H9 (cell line): Measurements from ENCODE around the gene TRAPPC14. TPM values are rescaled to one million over a fixed set of nuclear protein-coding genes. Genes with fewer than 3 reads are reported as not detected.

Experiments used
- DNase-seq: peaks from one replicate; pipeline ENCODE4 v3.0.0-alpha.2; 2017
- H2AFZ ChIP-seq: one replicate; pipeline ENCODE4 v1.6.1; 2013; ENCODE audit warnings: mild to moderate bottlenecking, low read length, control low read depth, moderate library complexity
- H2AK5ac ChIP-seq: 2 replicates; pipeline ENCODE4 v1.6.1; 2013; ENCODE audit warnings: low read length, control low read depth, mixed read lengths; ENCODE audit not compliant: insufficient read length
- H2BK120ac ChIP-seq: one replicate; pipeline ENCODE4 v1.6.1; 2013; ENCODE audit warnings: low read depth, mild to moderate bottlenecking, low read length, control low read depth, inconsistent platforms; ENCODE audit not compliant: poor library complexity, severe bottlenecking
- H2BK12ac ChIP-seq: 2 replicates; pipeline ENCODE4 v1.6.1; 2013; ENCODE audit warnings: low read length, control low read depth, mixed read lengths, low read depth; ENCODE audit not compliant: insufficient read length
- H2BK15ac ChIP-seq: 2 replicates; pipeline ENCODE4 v1.6.1; 2013; ENCODE audit warnings: low read depth, low read length, control low read depth
- H2BK20ac ChIP-seq: one replicate; pipeline ENCODE4 v1.6.1; 2013; ENCODE audit warnings: low read depth, mild to moderate bottlenecking, low read length, control low read depth, inconsistent platforms; ENCODE audit not compliant: poor library complexity, severe bottlenecking
- H2BK5ac ChIP-seq: 2 replicates; pipeline ENCODE4 v1.6.1; 2013; ENCODE audit warnings: low read length, control low read depth, mixed read lengths; ENCODE audit not compliant: insufficient read length
- H3K14ac ChIP-seq: 2 replicates; pipeline ENCODE4 v1.6.1; 2013; ENCODE audit warnings: low read length, control low read depth; ENCODE audit not compliant: insufficient read depth
- H3K18ac ChIP-seq: 2 replicates; pipeline ENCODE4 v1.6.1; 2013; ENCODE audit warnings: low read depth, mild to moderate bottlenecking, mixed read lengths, low read length, control low read depth; ENCODE audit not compliant: insufficient read length
- H3K23ac ChIP-seq: 2 replicates; pipeline ENCODE4 v1.6.1; 2013; ENCODE audit warnings: low read length, control low read depth, mixed read lengths, low read depth; ENCODE audit not compliant: insufficient read length
- H3K23me2 ChIP-seq: 2 replicates; pipeline ENCODE4 v1.6.1; 2013; ENCODE audit warnings: low read depth, mild to moderate bottlenecking, mixed read lengths, low read length, control low read depth; ENCODE audit not compliant: insufficient read length, poor library complexity, severe bottlenecking
- H3K27ac ChIP-seq: 2 replicates; pipeline ENCODE4 v1.5.1; 2013; ENCODE audit warnings: low read length, control low read depth, mixed read lengths, low read depth; ENCODE audit not compliant: insufficient read length
- H3K27me3 ChIP-seq: 2 replicates; pipeline ENCODE4 v1.6.1; 2013; ENCODE audit warnings: low read length, control low read depth, inconsistent platforms; ENCODE audit not compliant: insufficient read depth
- H3K4ac ChIP-seq: 2 replicates; pipeline ENCODE4 v1.6.1; 2013; ENCODE audit warnings: low read depth, mild to moderate bottlenecking, control low read depth, inconsistent platforms, low read length, moderate library complexity
- H3K4me1 ChIP-seq: 2 replicates; pipeline ENCODE4 v1.6.1; 2013; ENCODE audit warnings: low read length, control low read depth, inconsistent platforms; ENCODE audit not compliant: insufficient read depth
- H3K4me2 ChIP-seq: 2 replicates; pipeline ENCODE4 v1.6.1; 2013; ENCODE audit warnings: low read length, control low read depth, mixed read lengths; ENCODE audit not compliant: insufficient read length, insufficient read depth
- H3K56ac ChIP-seq: 2 replicates; pipeline ENCODE4 v1.6.1; 2013; ENCODE audit warnings: low read depth, mild to moderate bottlenecking, mixed read lengths, low read length, control low read depth; ENCODE audit not compliant: insufficient read length
- H3K79me1 ChIP-seq: 2 replicates; pipeline ENCODE4 v1.6.1; 2013; ENCODE audit warnings: low read depth, mild to moderate bottlenecking, moderate library complexity, low read length, control low read depth, inconsistent platforms; ENCODE audit not compliant: insufficient read depth, poor library complexity, severe bottlenecking
- H3K79me2 ChIP-seq: 2 replicates; pipeline ENCODE4 v1.6.1; 2013; ENCODE audit warnings: low read length, control low read depth, inconsistent platforms; ENCODE audit not compliant: insufficient read depth
- H3K9ac ChIP-seq: 2 replicates; pipeline ENCODE4 v1.6.1; 2013; ENCODE audit warnings: low read length, control low read depth, mixed read lengths; ENCODE audit not compliant: insufficient read length; ENCODE audit errors: extremely low read depth
- H3K9me3 ChIP-seq: one replicate; pipeline ENCODE4 v1.6.1; 2013; ENCODE audit warnings: low read depth, low read length, inconsistent platforms; ENCODE audit not compliant: control insufficient read depth
- H3T11ph ChIP-seq: one replicate; pipeline ENCODE4 v1.6.1; 2013; ENCODE audit warnings: mild to moderate bottlenecking, low read length, control low read depth, inconsistent platforms
- H4K20me1 ChIP-seq: one replicate; pipeline ENCODE4 v1.6.1; 2013; ENCODE audit not compliant: control insufficient read depth, insufficient read length, insufficient read depth
- H4K5ac ChIP-seq: 2 replicates; pipeline ENCODE4 v1.6.1; 2013; ENCODE audit warnings: low read depth, mild to moderate bottlenecking, mixed read lengths, low read length, control low read depth; ENCODE audit not compliant: insufficient read length
- H4K8ac ChIP-seq: replicated peaks from 2 replicates; pipeline ENCODE4 v1.6.1; 2013; ENCODE audit warnings: low read length, control low read depth, mixed read lengths, low read depth; ENCODE audit not compliant: insufficient read length
- H4K91ac ChIP-seq: 2 replicates; pipeline ENCODE4 v1.6.1; 2013; ENCODE audit warnings: low read depth, mild to moderate bottlenecking, moderate library complexity, mixed read lengths, low read length, control low read depth; ENCODE audit not compliant: insufficient read length
- H3K27ac Mint-ChIP-seq, 3 experiments: 2 replicates in 2 of 3; 3 replicates in 1 of 3; pipeline ENCODE4 v1.8.0; 2020 to 2021; ENCODE audit warnings: mixed read lengths in 3 of 3, mild to moderate bottlenecking in 1 of 3, moderate library complexity in 1 of 3
- H3K27me3 Mint-ChIP-seq: 2 replicates; pipeline ENCODE4 v1.8.0; 2021; ENCODE audit warnings: low read depth, mild to moderate bottlenecking, moderate library complexity, mixed read lengths
- H3K36me3 Mint-ChIP-seq, 3 experiments: 2 replicates in 2 of 3; 3 replicates in 1 of 3; pipeline ENCODE4 v1.8.0; 2020 to 2021; ENCODE audit warnings: low read depth in 3 of 3, mixed read lengths in 3 of 3; ENCODE audit not compliant: insufficient read depth in 1 of 3
- H3K4me1 Mint-ChIP-seq, 2 experiments: 2 replicates each; pipeline ENCODE4 v1.8.0; 2020; ENCODE audit warnings: mixed read lengths in 2 of 2
- H3K4me3 Mint-ChIP-seq, 2 experiments: 2 replicates in 1 of 2; 3 replicates in 1 of 2; pipeline ENCODE4 v1.8.0; 2020 to 2021; ENCODE audit warnings: mild to moderate bottlenecking in 2 of 2, mixed read lengths in 2 of 2, moderate library complexity in 1 of 2
- H3K9me3 Mint-ChIP-seq, 2 experiments: 2 replicates in 1 of 2; 3 replicates in 1 of 2; pipeline ENCODE4 v1.8.0; 2020; ENCODE audit warnings: mild to moderate bottlenecking in 2 of 2, mixed read lengths in 2 of 2, moderate library complexity in 1 of 2
- WGBS: extraction: QIAGEN DNeasy Blood & Tissue Kit; methylation state at CpG from one replicate; pipeline ENCODE4 v1.1.7; 2013; ENCODE audit warnings: missing lambda C conversion rate, low lambda C conversion rate, mixed read lengths; ENCODE audit not compliant: insufficient read length; ENCODE audit errors: extremely low coverage; 5-methylcytosine and 5-hydroxymethylcytosine counted together
- total RNA-seq: library from RNA; stranded (reverse); gene quantifications from 2 replicates; pipeline ENCODE4 v1.2.1, GENCODE V29; 2021
- TF ChIP-seq, protein P1 (sequence below): fragments of 200-600 bp; sonication (generic); conservative IDR thresholded peaks from 3 replicates; pipeline ENCODE4 v1.8.0; 2021; ENCODE audit warnings: antibody characterized with exemption, mild to moderate bottlenecking

The TRAPPC14 gene
- total RNA-seq, 1 experiment from 2014 or later: 32.8 TPM

DNA sequence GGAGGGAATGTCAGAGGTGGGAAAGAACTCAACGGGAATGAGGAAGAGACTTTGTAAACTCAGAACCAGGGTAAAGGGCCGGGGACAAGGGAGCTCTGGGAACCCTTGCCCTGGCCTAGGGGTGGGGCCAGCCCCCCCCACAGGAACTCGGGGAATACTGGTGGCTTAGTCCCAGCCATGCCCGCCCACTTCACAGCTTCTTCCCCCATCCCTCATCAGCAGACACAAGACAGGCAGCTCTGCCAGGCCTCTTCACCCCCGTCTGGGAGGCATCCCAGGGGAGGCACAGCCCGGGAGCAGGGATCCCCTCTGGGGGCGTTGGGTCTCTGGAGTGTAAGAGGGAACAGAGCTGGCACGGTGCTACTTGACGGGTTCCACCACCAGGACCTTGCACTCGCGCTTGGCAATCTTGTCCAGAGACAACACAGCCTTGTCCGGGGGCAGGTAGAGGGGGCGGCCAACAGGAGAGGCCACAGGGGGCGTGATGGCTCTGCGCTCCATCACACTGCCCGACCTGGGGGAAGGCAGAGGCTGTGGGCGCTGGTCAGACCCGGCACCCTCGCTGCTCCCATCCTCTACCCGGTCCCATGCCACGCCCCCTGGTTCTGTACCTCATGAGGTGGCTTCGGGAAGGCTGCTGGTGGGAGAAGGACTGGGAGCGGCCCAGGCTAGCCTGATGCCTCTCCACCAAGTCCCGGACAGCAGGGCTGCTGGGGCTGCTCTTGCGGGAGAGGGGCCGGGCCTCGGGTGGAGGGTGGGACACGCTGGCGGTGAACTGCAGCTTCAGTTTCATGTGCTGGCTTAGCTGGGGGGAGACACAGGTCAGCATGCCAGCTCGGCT is 3.7 kb downstream of the TRAPPC14 start:
- no peaks in the 10 kb centered on the region; the same call in 1 of the 2 replicates for H3K4me1 ChIP-seq
- no peak overlapping the region for H3T11ph ChIP-seq
- TF ChIP-seq, protein P1, sequence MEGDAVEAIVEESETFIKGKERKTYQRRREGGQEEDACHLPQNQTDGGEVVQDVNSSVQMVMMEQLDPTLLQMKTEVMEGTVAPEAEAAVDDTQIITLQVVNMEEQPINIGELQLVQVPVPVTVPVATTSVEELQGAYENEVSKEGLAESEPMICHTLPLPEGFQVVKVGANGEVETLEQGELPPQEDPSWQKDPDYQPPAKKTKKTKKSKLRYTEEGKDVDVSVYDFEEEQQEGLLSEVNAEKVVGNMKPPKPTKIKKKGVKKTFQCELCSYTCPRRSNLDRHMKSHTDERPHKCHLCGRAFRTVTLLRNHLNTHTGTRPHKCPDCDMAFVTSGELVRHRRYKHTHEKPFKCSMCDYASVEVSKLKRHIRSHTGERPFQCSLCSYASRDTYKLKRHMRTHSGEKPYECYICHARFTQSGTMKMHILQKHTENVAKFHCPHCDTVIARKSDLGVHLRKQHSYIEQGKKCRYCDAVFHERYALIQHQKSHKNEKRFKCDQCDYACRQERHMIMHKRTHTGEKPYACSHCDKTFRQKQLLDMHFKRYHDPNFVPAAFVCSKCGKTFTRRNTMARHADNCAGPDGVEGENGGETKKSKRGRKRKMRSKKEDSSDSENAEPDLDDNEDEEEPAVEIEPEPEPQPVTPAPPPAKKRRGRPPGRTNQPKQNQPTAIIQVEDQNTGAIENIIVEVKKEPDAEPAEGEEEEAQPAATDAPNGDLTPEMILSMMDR: no peak
- no peak overlapping the region for H3K56ac ChIP-seq
- no peak overlapping the region for H4K5ac ChIP-seq
- no peak overlapping the region; the same call in 1 of the 2 replicates for H3K14ac ChIP-seq
- no peak overlapping the region for H3K4me2 ChIP-seq
- no peak overlapping the region for H2AFZ ChIP-seq
- H3K27ac Mint-ChIP-seq: no peak overlapping the region
- H3K23me2 ChIP-seq: peaks cover 10% of the 10 kb centered on the region
- no peak overlapping the region for H3K9ac ChIP-seq
- H2BK15ac ChIP-seq: no peak overlapping the region
- H4K8ac ChIP-seq: no peak overlapping the region
- no peak overlapping the region for H3K4ac ChIP-seq
- no peak overlapping the region for H4K91ac ChIP-seq
- WGBS: no CpG with 5 or more reads among the region's 30 CpGs
- H2BK20ac ChIP-seq: no peak overlapping the region
- H2BK5ac ChIP-seq: no peak overlapping the region
- H3K9me3 Mint-ChIP-seq: no peaks in the 10 kb centered on the region
- no peak overlapping the region for H3K27ac ChIP-seq
- DNase-seq: no peak
- peaks cover 23 to 34% of the 10 kb centered on the region in 2 experiments for H3K4me1 Mint-ChIP-seq
- no peak overlapping the region for H3K18ac ChIP-seq
- no peaks in the 10 kb centered on the region for H3K27me3 ChIP-seq
- H4K20me1 ChIP-seq: no peaks in the 10 kb centered on the region
- no peak overlapping the region for H2BK12ac ChIP-seq
- H3K79me1 ChIP-seq: peaks cover 2% of the 10 kb centered on the region
- peaks cover 26 to 66% (median 63%) of the 10 kb centered on the region in 3 experiments for H3K36me3 Mint-ChIP-seq
- no peaks in the 10 kb centered on the region for H3K79me2 ChIP-seq
- no peak overlapping the region for H2BK120ac ChIP-seq
- no peak overlapping the region for H2AK5ac ChIP-seq
- H3K4me3 Mint-ChIP-seq: no peak overlapping the region; a peak in 1 of 5 replicates
- no peaks in the 10 kb centered on the region for H3K9me3 ChIP-seq
- H3K27me3 Mint-ChIP-seq: no peaks in the 10 kb centered on the region; the same call in 1 of the 2 replicates
- no peak overlapping the region for H3K23ac ChIP-seq
